ENCODE data around the gene GPR3.

- TF ChIP-seq CTCF (IDR thresholded peaks at IDR 0.05; ENCODE audit: insufficient read depth, low read length, poor library complexity, severe bottlenecking) (no peak), EZH2phosphoT487 (conservative IDR thresholded peaks at IDR 0.05; ENCODE audit: low read length) (no peak)
These were observed 2.5 kb downstream of the GPR3 start for GRCh38 chr1:27394925-27395324.

Measured in SU-DHL-6 (cell line).